Measurements from ENCODE around the gene KMT2C.
"Not testable (repeated sequence)": the region's sequence is repeated elsewhere in the genome, so short reads cannot be mapped to it uniquely, and the experiment has no call there.

Gene KMT2C

DNA sequence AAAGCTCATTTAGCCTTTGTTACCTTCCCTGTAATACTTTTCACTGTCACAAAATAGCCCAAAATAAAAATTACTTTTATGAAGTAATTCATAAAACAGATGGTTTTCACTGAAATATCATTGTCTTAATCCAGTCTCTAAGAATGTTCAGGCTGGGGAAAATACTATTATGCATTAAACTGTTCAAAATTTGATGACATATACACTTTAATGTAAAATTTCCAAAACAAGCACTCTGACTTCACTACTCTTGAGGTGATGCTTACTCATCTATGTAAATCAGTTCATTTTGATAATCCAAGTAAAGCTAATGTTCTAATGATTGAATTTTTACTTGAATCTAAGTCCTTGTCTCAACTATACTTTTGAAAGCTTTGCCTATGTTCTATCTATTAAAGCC lies 127.9 kb downstream of the KMT2C start:
- no peak overlapping the region for H3K27ac ChIP-seq (ENCODE audit: low read depth, low read length, severe bottlenecking)
- H3K4me3 ChIP-seq (ENCODE audit: extremely low read depth, insufficient read depth, low read length, poor library complexity, severe bottlenecking): no peak overlapping the region
- H3K36me3 ChIP-seq (ENCODE audit: control insufficient read depth, insufficient read depth, low read length): peaks cover 46% of the 10 kb centered on the region
- no peaks in the 10 kb centered on the region for H3K4me1 ChIP-seq (ENCODE audit: control insufficient read depth, insufficient read depth, low read length, poor library complexity, severe bottlenecking)
- no peaks in the 10 kb centered on the region for H3K9me3 ChIP-seq (ENCODE audit: control insufficient read depth, low read length)

DNA sequence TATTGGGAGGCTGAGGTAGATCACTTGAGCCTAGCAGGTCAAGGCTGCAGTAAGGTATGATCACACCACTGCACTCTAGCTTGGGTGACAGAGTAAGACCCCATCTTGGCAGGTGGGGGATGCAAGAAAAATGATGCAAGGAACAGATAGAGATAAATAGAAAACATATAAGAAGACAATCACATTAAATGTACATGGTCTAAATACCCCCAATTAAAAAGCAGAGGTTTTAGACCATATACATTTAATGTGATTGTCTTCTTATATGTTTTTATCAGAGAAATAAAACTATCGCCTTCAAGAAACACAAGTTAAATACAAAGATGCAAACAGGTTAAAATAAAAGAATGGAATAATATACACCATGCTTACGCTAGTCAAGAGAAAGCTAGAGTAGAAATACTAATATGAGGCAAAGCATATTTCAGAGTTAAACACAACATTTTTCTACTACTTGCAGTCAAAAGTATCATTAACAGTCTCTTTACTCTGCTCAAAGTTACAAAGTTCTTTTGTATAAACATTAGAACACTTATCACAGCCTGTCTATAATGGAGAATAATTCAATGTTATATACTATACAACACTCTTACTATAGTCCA lies 136.2 kb downstream of the KMT2C start:
- H3K36me3 ChIP-seq (ENCODE audit: control insufficient read depth, insufficient read depth, low read length): peaks cover 15% of the 10 kb centered on the region
- not testable (repeated sequence) for H3K4me1 ChIP-seq (ENCODE audit: control insufficient read depth, insufficient read depth, low read length, poor library complexity, severe bottlenecking); H3K27ac ChIP-seq (ENCODE audit: low read depth, low read length, severe bottlenecking); H3K4me3 ChIP-seq (ENCODE audit: extremely low read depth, insufficient read depth, low read length, poor library complexity, severe bottlenecking); H3K9me3 ChIP-seq (ENCODE audit: control insufficient read depth, low read length)
- WGBS, 2 experiments (ENCODE audit: insufficient coverage in 2 of 2): no CpG with 5 or more reads among the region's 2 CpGs

DNA sequence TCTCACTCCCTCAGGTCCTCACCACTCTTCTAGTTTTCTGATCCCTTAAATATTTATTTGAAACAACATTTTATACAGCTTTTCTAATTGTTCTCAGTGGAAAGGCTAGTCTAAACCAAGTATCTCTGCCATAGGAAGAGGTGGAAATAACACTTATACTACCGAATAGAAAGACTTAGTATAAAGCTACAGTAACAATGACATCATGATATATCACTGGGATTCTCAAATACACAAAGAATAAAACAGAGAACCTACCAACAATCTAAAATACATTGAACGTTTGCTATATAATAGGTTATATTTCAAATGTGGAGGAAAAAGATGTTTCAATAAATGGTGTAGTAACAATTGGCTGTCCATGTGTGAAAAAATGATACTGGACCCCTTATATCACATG lies 142.9 kb downstream of the KMT2C start:
- Histone ChIP-seq H3K4me1 (ENCODE audit: control insufficient read depth, insufficient read depth, low read length, poor library complexity, severe bottlenecking) (no peaks in the 10 kb centered on the region), H3K9me3 (ENCODE audit: control insufficient read depth, low read length) (peaks cover 4% of the 10 kb centered on the region), H3K36me3 (ENCODE audit: control insufficient read depth, insufficient read depth, low read length) (peaks cover 19% of the 10 kb centered on the region), H3K4me3 (ENCODE audit: extremely low read depth, insufficient read depth, low read length, poor library complexity, severe bottlenecking) (no peak overlapping the region), H3K27ac (ENCODE audit: low read depth, low read length, severe bottlenecking) (no peak overlapping the region)
- no CpG with 5 or more reads among the region's 2 CpGs for WGBS, 2 experiments (ENCODE audit: insufficient coverage in 2 of 2)

DNA sequence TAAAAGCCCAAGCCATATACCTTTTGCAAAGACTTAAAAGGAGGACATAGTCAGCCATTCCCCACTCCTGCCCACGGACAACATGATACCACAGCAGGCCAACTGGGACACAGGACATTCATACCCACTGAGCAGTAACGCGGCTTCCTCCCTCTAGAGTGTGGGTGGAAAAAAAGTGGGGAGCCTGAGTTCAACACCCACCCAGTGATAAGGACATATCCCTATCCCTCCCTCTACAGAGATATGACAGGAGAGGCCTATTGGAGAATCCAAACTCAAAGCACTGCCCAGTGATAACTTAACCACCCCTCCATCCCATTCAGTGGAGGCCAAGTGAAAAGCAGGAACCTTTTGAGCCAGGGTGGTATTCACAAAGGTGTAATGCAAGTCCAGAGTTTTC lies 148.8 kb downstream of the KMT2C start:
- H3K4me1 ChIP-seq (ENCODE audit: control insufficient read depth, insufficient read depth, low read length, poor library complexity, severe bottlenecking); H3K27ac ChIP-seq (ENCODE audit: low read depth, low read length, severe bottlenecking); H3K36me3 ChIP-seq (ENCODE audit: control insufficient read depth, insufficient read depth, low read length); H3K4me3 ChIP-seq (ENCODE audit: extremely low read depth, insufficient read depth, low read length, poor library complexity, severe bottlenecking); H3K9me3 ChIP-seq (ENCODE audit: control insufficient read depth, low read length): not testable (repeated sequence)
- no CpG with 5 or more reads among the region's 3 CpGs for WGBS, 2 experiments (ENCODE audit: insufficient coverage in 2 of 2)

DNA sequence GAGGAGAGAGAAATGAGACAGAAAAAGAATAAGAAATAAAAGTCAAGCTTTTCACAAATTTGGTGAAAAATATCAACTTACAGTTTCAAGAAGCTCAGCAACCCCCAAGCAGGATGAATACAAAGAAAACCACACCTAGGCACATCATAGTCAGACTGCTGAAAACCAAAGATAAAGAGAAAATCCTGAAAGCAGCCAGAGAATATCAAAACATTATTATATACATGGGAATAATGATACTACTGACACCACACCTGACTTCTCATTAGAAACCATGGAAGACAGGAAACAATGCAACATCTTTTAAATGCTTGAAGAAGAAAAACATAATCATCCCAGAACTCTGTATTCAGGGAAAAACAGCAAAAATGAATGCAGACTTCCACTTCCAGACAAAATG lies 149.6 kb downstream of the KMT2C start:
- not testable (repeated sequence) for H3K9me3 ChIP-seq (ENCODE audit: control insufficient read depth, low read length); H3K27ac ChIP-seq (ENCODE audit: low read depth, low read length, severe bottlenecking); H3K36me3 ChIP-seq (ENCODE audit: control insufficient read depth, insufficient read depth, low read length); H3K4me1 ChIP-seq (ENCODE audit: control insufficient read depth, insufficient read depth, low read length, poor library complexity, severe bottlenecking); H3K4me3 ChIP-seq (ENCODE audit: extremely low read depth, insufficient read depth, low read length, poor library complexity, severe bottlenecking)

DNA sequence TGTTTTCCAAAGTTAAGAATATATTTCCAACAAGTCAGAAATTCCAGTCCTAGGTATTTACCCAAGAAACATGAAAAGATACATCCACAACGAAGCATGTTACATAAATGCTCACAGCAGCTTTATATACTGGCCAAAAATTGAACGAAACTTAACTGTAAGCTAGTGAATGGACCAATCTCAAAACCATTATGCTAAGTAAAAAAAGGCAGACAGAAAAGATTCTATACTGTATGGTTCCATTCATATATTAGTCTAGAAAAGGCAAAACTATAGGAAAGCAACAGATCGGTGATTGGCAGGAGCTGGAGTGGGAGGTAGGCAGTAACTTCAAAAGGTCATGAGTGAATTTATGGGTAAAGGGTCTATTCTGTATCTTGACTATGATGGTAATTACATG lies 150.8 kb downstream of the KMT2C start:
- H3K36me3 ChIP-seq (ENCODE audit: control insufficient read depth, insufficient read depth, low read length); H3K9me3 ChIP-seq (ENCODE audit: control insufficient read depth, low read length); H3K27ac ChIP-seq (ENCODE audit: low read depth, low read length, severe bottlenecking); H3K4me1 ChIP-seq (ENCODE audit: control insufficient read depth, insufficient read depth, low read length, poor library complexity, severe bottlenecking); H3K4me3 ChIP-seq (ENCODE audit: extremely low read depth, insufficient read depth, low read length, poor library complexity, severe bottlenecking): not testable (repeated sequence)
- WGBS, 2 experiments (ENCODE audit: insufficient coverage in 2 of 2): 52 to 69% methylated on average over 2 to 3 of the region's 3 CpGs

DNA sequence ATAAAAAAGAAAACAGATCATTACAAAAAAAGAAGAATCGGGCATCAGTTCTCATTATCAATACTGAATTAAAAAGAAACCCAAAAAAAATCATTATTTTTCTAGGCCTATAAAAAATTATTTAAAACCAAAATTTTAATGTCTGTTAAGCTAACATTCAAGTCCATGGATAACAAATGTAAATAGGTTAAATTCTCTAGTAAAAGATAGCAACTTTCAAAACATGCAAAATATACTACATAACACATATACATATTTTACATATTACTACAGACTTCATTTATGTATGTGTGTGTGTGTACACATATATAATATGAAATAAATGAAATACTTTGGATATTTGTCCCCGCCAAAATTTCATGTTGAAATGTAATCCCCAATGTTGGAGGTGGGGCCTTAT lies 158.1 kb downstream of the KMT2C start:
- not testable (repeated sequence) for H3K36me3 ChIP-seq (ENCODE audit: control insufficient read depth, insufficient read depth, low read length); H3K27ac ChIP-seq (ENCODE audit: low read depth, low read length, severe bottlenecking); H3K4me3 ChIP-seq (ENCODE audit: extremely low read depth, insufficient read depth, low read length, poor library complexity, severe bottlenecking); H3K9me3 ChIP-seq (ENCODE audit: control insufficient read depth, low read length); H3K4me1 ChIP-seq (ENCODE audit: control insufficient read depth, insufficient read depth, low read length, poor library complexity, severe bottlenecking)
- no CpG with 5 or more reads among the region's 2 CpGs for WGBS, 2 experiments (ENCODE audit: insufficient coverage in 2 of 2)

DNA sequence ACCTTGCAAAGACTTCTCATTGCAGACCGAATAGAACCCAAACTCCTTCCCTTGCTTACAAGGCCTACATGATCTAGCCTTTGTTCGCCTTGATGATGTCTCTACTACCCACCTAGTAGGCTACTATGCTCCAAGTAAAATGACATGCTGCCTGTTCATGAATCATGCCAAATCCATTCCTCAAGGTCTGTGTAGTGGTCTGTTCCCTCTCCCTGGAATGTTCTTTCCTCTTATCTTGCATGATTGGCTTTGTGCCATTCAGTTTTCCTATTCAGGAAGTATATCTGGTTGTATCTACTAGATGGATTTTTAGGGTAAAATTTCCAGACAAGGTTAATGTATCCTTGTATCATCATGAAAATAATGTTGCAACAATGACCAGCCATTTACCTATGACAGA lies 165.4 kb downstream of the KMT2C start:
- H3K4me3 ChIP-seq (ENCODE audit: extremely low read depth, insufficient read depth, low read length, poor library complexity, severe bottlenecking); H3K36me3 ChIP-seq (ENCODE audit: control insufficient read depth, insufficient read depth, low read length); H3K27ac ChIP-seq (ENCODE audit: low read depth, low read length, severe bottlenecking); H3K9me3 ChIP-seq (ENCODE audit: control insufficient read depth, low read length); H3K4me1 ChIP-seq (ENCODE audit: control insufficient read depth, insufficient read depth, low read length, poor library complexity, severe bottlenecking): not testable (repeated sequence)
- 94 to 95% methylated on average over 2 of the region's 2 CpGs for WGBS, 2 experiments (ENCODE audit: insufficient coverage in 2 of 2)

DNA sequence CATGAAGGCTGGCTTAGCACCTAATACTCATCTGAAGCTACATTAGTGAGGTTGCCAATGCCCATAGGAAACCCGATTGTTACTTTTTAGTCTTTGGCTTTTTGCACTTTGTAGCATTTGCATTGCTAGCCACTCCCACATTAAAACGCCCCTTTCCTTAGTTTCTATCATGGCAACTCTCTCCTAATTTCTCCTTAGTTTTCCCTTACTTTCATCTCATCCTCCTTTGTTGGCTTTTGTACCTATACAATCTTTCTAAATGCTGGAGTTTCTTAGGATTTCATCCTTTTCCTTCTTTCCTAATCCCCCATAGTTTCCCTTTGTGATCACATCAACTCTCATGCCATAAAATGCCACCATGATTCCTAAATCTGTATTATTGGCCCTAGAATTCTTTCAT lies 168.9 kb downstream of the KMT2C start:
- WGBS, 2 experiments (ENCODE audit: insufficient coverage in 2 of 2): 90 to 100% methylated on average over 1 to 2 of the region's 2 CpGs
- not testable (repeated sequence) for H3K27ac ChIP-seq (ENCODE audit: low read depth, low read length, severe bottlenecking); H3K36me3 ChIP-seq (ENCODE audit: control insufficient read depth, insufficient read depth, low read length); H3K4me3 ChIP-seq (ENCODE audit: extremely low read depth, insufficient read depth, low read length, poor library complexity, severe bottlenecking); H3K4me1 ChIP-seq (ENCODE audit: control insufficient read depth, insufficient read depth, low read length, poor library complexity, severe bottlenecking); H3K9me3 ChIP-seq (ENCODE audit: control insufficient read depth, low read length)

DNA sequence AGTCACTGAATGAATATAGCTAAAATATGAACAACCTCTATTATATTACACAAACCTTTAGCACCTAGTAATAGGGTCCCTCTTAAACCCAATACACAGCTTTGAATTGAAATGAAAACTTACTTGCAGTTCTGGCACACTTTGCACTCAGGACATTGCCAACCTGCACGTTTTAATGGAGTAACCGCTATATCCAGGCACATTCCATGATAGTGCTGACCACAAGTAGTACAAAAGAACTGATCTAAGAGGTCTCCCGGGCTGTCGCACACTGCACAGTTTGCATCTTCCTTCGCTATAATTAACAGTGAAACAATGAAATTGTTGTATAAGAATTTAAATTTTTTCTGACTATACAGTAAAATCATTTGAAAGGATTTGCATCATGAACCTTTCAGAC lies 170.9 kb downstream of the KMT2C start:
- 59% methylated on average over 2 of the region's 5 CpGs; no CpG with 5 or more reads in 1 of the 2 experiments for WGBS, 2 experiments (ENCODE audit: insufficient coverage in 2 of 2)
- H3K36me3 ChIP-seq (ENCODE audit: control insufficient read depth, insufficient read depth, low read length); H3K4me3 ChIP-seq (ENCODE audit: extremely low read depth, insufficient read depth, low read length, poor library complexity, severe bottlenecking); H3K27ac ChIP-seq (ENCODE audit: low read depth, low read length, severe bottlenecking); H3K4me1 ChIP-seq (ENCODE audit: control insufficient read depth, insufficient read depth, low read length, poor library complexity, severe bottlenecking); H3K9me3 ChIP-seq (ENCODE audit: control insufficient read depth, low read length): not testable (repeated sequence)

DNA sequence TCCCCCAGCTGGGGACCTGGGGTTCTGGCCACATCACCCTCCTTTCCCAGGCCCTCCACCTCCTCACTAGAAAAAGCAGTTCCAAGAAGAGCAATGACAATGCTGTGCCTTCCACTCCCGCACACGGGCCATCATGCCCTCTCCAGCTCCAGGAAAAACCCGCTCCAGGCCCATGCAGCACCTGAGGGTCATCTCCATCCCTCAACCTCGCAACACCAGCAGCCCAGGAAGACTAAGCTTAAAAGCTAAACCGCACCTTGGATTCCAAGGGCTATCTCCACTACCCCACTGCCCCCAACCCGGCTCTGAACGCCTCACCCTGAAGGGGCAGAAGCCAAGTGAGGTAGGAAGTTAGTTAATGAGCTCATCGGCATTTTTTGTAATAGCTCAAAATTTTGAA lies 173.7 kb downstream of the KMT2C start:
- WGBS, 2 experiments (ENCODE audit: insufficient coverage in 2 of 2): no CpG with 5 or more reads among the region's 8 CpGs
- not testable (repeated sequence) for H3K9me3 ChIP-seq (ENCODE audit: control insufficient read depth, low read length); H3K27ac ChIP-seq (ENCODE audit: low read depth, low read length, severe bottlenecking); H3K4me3 ChIP-seq (ENCODE audit: extremely low read depth, insufficient read depth, low read length, poor library complexity, severe bottlenecking); H3K4me1 ChIP-seq (ENCODE audit: control insufficient read depth, insufficient read depth, low read length, poor library complexity, severe bottlenecking); H3K36me3 ChIP-seq (ENCODE audit: control insufficient read depth, insufficient read depth, low read length)

DNA sequence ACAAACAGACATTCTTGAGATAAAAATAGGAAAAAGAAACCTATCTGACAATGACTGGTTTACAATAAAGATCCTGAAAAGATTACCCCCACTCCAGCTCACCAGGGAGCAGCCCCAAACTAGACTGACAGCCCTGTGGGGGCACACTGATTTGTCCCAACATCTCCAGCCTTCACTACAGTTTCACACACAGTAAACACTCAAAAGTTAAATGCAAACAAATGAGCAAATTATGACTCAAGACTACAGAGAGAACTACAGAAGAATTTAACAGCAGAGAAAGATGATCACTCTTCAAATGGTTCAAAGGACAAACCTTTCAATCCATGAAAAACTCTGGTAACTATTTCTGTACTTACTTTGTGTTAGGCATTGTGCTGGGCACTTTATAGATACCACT lies 176.2 kb downstream of the KMT2C start:
- not testable (repeated sequence) for H3K27ac ChIP-seq (ENCODE audit: low read depth, low read length, severe bottlenecking); H3K9me3 ChIP-seq (ENCODE audit: control insufficient read depth, low read length); H3K4me1 ChIP-seq (ENCODE audit: control insufficient read depth, insufficient read depth, low read length, poor library complexity, severe bottlenecking); H3K36me3 ChIP-seq (ENCODE audit: control insufficient read depth, insufficient read depth, low read length); H3K4me3 ChIP-seq (ENCODE audit: extremely low read depth, insufficient read depth, low read length, poor library complexity, severe bottlenecking)

Data from mesodermal cell (in vitro differentiated cells).